GM18868 (cell line): ENCODE results near the gene PPFIA3.
"Not testable (repeated sequence)": the region's sequence is repeated elsewhere in the genome, so short reads cannot be mapped to it uniquely, and the experiment has no call there.

Experiments
- ATAC-seq: cut with Tn5 transposase; IDR thresholded peaks from one replicate; pipeline ENCODE4 v1.9.1; 2021; ENCODE audit warnings: mild to moderate bottlenecking, moderate library complexity; ENCODE audit not compliant: unreplicated experiment

Gene PPFIA3

DNA sequence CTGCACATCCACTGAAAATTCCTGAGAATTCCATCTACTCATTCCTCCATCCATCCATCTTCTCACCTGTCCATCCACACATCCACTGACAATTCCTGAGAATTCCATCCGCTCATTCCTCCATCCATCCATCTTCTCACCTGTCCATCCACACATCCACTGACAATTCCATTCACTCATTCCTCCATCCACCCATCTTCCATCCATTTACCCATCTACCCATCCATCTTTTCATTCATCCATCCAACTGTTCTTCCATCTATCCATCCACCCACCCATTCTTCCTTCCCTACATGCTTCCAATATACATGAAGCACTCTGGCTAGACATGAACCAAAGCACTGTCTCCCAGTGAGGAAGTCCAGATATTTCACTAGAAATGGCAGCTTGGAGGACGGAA lies 53.9 kb downstream of the PPFIA3 start:
- ATAC-seq, result no peak

DNA sequence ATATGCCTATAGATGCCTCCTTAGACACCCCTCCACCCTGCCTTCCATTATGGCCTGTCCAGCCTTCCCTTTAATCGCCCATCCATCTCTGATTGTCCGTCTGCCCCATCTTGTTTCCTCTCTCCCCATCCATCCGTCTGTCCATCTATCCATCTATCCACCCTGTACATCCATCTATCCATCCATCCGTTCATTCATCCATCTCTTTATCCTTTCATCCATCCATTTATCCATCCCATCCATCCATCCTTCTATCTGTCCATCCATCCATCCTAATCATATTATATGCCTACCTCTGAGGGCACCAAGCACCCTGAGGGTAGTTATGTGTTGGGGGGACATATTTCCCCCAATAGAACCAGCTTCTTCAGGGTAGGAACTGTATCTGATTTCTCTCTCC lies 61.3 kb downstream of the PPFIA3 start:
- ATAC-seq, result no peak

DNA sequence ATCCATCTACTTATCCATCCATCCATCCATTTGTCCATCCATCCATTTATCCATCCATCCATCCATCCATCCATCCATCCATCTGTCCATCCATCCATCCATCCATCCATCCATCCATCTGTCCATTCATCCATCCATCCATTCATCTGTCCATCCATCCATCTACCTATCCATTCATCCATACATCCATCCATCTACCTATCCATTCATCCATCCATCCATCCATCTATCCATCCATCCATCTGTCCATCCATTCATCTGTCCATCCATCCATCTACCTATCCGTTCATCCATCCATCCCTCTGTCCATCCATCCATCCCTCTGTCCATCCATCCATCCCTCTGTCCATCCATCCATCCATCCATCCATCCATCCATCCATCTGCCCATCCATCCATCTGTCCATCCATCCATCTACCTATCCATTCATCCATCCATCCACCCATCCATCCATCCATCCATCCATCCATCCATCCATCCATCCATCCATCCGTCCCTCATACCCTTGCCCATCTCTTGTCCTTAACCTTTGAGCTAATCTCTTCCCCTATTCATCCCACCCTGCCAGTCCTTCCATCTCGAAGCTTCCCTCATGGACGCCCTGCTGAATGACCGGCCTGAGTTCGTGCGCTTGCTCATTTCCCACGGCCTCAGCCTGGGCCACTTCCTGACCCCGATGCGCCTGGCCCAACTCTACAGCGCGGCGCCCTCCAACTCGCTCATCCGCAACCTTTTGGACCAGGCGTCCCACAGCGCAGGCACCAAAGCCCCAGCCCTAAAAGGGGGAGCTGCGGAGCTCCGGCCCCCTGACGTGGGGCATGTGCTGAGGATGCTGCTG lies 62.9 kb downstream of the PPFIA3 start:
- not testable (repeated sequence) for ATAC-seq

DNA sequence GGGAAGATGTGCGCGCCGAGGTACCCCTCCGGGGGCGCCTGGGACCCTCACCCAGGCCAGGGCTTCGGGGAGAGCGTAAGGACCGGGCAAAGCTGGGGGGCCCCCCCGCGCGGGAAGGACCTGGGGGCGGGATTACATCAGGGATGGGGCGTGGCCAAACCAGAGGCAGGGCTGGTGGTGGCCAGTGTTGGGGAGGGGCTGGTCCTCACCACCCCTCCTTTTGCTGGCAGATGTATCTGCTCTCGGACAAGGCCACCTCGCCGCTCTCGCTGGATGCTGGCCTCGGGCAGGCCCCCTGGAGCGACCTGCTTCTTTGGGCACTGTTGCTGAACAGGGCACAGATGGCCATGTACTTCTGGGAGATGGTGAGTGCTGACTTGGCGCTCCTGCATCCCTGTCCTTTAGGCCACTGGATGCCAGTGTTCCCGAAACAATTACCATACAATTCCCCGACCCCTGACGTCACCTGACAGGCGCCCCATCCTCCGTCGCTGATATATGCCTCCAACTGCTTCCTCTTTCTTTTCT lies 63.6 kb downstream of the PPFIA3 start:
- no peak for ATAC-seq

DNA sequence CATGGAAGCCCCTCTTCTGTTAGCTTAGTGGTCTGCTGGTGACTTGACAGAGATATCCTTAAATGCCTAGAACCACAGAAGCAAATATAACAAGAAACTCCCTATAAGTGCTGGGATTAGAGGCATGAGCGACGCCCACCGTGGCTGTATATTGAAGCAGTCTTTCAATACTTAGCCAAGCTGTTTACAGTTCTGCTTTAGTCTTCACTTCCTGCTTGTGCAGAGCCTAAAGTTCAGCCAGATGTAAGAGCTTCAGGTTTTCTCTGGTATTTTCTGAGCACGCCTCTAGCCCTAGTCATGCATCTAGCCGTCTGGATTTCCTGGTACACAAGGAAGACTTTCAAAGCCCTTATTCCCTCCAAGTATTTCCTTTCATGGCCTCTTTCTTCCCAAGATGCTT lies 66.8 kb downstream of the PPFIA3 start:
- ATAC-seq, result no peak

DNA sequence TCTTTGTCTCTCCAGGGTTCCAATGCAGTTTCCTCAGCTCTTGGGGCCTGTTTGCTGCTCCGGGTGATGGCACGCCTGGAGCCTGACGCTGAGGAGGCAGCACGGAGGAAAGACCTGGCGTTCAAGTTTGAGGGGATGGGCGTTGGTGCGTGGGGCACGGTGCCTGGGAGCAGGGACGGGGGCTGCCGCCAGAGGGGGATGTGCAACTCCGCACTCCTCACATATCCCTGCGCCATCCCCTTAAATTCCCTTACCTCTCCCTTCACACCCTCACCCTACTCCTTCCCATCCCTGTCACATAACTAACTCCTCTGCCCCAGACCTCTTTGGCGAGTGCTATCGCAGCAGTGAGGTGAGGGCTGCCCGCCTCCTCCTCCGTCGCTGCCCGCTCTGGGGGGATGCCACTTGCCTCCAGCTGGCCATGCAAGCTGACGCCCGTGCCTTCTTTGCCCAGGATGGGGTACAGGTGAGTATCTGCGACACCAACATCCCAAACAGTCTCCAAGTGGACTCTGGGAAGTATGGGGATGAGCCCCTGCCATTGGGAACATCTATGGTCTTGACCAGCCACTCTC lies 69.4 kb downstream of the PPFIA3 start:
- ATAC-seq, result no peak

DNA sequence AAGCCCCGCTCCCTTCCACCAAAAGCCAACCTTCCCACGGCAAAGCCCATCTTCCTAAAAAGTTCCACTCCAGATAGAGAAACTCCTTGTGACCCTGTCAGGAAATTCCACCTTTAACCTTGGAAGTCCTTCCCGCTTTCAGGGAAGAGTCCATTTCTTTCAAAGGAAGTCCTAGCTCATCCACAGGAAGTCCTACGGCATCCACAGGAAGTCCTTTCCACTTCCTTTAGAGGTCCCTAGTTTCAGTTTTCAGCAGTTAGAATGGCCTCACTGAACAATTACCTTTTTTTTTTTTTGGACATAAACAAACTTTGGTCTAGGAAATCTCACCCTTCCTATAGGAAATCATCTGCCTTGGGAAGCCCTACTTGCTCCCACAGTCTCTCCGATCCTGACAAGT lies 69.9 kb downstream of the PPFIA3 start:
- ATAC-seq, result no peak

DNA sequence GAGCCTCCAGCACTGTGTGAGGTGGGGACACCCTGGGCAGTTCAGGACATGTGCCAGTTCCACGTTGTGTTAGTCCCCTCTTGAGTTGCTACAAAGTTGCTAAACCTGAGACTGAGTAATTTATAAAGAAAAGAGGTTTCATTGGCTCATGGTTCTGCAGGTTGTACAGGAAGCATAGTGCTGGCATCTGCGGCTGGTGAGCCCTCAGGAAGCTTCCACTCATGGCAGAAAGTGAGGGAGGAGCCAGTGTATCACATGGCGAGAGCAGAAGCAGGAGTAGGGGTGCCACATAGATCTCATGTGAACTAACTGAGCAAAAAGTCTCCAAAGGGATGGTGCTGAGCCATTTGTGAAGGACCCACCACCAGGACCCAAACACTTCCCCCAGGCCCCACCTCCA lies 71.4 kb downstream of the PPFIA3 start:
- no peak for ATAC-seq

DNA sequence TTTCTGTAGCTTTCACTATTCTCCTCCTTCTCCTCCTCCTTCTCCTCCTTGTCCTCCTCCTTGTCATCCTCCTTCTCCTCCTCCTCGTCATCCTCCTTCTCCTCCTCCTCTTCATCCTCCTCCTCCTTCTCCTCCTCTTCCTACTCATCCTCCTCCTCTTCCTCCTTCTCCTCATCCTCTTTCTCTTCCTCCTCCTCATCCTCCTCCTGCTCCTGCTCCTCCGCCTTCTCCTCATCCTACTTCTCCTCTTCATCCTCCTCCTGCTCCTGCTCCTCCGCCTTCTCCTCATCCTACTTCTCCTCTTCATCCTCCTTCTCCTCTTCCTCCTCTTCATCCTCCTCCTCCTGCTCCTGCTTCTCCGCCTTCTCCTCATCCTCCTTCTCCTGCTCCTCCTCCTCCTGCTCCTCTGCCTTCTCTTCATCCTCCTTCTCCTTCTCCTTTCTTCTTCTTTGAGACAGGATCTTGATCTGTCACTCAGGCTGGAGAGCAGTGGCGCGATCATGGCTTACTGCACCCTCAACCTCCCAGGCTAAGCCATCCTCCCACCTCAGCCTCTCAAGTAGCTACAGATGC lies 74.6 kb downstream of the PPFIA3 start:
- no peak for ATAC-seq

DNA sequence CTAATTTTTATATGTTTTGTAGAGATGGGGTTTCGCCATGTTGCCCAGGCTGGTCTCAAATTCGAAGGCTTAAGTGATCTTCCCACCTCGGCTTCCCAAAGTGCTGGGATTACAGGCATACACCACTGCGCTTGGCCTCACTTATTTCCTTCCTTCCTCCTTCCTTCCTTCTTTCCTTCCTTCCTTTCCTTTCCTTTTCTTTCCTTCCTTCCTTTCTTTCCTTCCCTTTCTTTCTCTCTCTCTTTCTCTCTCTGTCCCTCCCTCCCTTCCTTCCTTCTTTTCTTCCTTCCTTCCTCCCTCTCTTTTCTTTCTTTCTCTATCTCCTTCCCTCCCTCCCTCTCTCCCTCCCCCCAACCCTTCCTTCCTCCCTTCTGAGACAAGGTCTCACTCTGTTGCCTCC lies 75.1 kb downstream of the PPFIA3 start:
- ATAC-seq, result no peak

DNA sequence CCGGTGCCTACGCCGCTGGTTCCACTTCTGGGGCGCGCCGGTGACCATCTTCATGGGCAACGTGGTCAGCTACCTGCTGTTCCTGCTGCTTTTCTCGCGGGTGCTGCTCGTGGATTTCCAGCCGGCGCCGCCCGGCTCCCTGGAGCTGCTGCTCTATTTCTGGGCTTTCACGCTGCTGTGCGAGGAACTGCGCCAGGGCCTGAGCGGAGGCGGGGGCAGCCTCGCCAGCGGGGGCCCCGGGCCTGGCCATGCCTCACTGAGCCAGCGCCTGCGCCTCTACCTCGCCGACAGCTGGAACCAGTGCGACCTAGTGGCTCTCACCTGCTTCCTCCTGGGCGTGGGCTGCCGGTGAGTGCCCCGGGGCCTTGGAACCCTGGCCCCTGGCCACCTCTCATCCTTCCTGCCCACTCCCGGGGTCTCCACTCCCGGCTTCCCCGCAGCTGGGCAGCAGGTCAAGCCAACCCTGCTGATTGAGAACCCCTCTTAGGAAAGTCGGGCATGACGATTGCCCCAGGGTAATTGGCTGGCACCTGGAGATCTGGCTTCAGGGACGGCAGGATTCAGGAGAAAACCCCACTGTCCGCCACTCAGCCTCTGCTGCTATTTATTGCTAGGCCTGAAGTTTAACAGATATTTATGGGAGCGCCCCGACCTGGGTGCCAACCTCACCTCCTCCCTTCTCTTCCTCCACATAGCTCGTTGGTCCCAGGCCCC lies 77.3 kb downstream of the PPFIA3 start:
- no peak for ATAC-seq

DNA sequence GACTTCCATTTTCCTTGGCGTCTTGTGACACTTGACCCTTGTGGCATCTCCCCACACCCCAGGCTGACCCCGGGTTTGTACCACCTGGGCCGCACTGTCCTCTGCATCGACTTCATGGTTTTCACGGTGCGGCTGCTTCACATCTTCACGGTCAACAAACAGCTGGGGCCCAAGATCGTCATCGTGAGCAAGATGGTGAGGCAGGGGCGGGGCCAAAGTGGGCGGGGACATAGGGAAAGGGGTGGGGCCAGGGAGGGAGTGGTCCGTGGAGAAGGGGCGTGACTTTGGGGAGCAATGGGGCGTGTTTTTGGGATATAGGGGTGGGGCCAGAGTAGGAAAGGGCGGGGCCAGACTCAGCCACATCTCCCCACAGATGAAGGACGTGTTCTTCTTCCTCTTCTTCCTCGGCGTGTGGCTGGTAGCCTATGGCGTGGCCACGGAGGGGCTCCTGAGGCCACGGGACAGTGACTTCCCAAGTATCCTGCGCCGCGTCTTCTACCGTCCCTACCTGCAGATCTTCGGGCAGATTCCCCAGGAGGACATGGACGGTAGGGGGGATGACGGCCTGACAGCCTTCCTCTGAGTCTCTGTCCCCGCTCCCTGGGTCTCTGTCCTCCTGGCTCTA lies 81.0 kb downstream of the PPFIA3 start:
- no peak for ATAC-seq
